OCI-LY7 (cell line): ENCODE results near the gene C10orf95. TPM values are rescaled to one million over a fixed set of nuclear protein-coding genes. Genes with fewer than 3 reads are reported as not detected.

Experiments
- BruUV-seq: library from RNA; stranded (reverse); fragments of 400-500 nt; replicated peaks from 2 replicates; lab custom pipeline; 2021; lab: Mats Ljungman, UMichigan
- CTCF ChIA-PET: fragments of 300-600 bp; sonication (Branson Sonifier 250); formaldehyde crosslinking; loops from one replicate; lab custom pipeline; 2022; ENCODE audit warnings: antibody characterized with exemption; ENCODE audit not compliant: unreplicated experiment; lab: Charles Lee
- POLR2A ChIA-PET: fragments of 300-600 bp; sonication (Branson Sonifier 250); formaldehyde crosslinking; loops from one replicate; lab custom pipeline; 2022; ENCODE audit warnings: antibody characterized with exemption; lab: Charles Lee
- DNase-seq: peaks from one replicate; pipeline ENCODE4 v3.0.0-alpha.2; 2015; ENCODE audit warnings: low spot score
- H2AFZ ChIP-seq: fragments of 200-600 bp; sonication (generic), shearing (Covaris generic); 2 replicates; pipeline ENCODE4 v1.6.1; 2014; ENCODE audit warnings: mild to moderate bottlenecking, antibody characterized with exemption, low read length, moderate library complexity
- H3K27ac ChIP-seq: fragments of 200-600 bp; sonication (generic); 2 replicates; pipeline ENCODE4 v1.5.1; 2014; ENCODE audit warnings: mixed run types, low read depth, mild to moderate bottlenecking, moderate library complexity, low read length, inconsistent platforms; ENCODE audit not compliant: poor library complexity, severe bottlenecking
- H3K36me3 ChIP-seq: fragments of 200-600 bp; sonication (generic); 2 replicates; pipeline ENCODE4 v1.6.1; 2014; ENCODE audit warnings: mild to moderate bottlenecking, antibody characterized with exemption, low read length, moderate library complexity, mixed read lengths; ENCODE audit not compliant: insufficient read depth
- H3K4me1 ChIP-seq: fragments of 200-600 bp; sonication (generic); 2 replicates; pipeline ENCODE4 v1.5.1; 2014; ENCODE audit warnings: mild to moderate bottlenecking, low read length; ENCODE audit not compliant: insufficient read depth, poor library complexity, severe bottlenecking
- H3K4me2 ChIP-seq: fragments of 200-600 bp; sonication (generic); 2 replicates; pipeline ENCODE4 v1.6.1; 2014; ENCODE audit warnings: mild to moderate bottlenecking, low read length
- H3K4me3 ChIP-seq: fragments of 200-600 bp; sonication (generic); 2 replicates; pipeline ENCODE4 v1.5.1; 2014; ENCODE audit warnings: mild to moderate bottlenecking, low read depth, low read length; ENCODE audit not compliant: poor library complexity, severe bottlenecking
- H3K79me2 ChIP-seq: fragments of 200-600 bp; sonication (generic); 2 replicates; pipeline ENCODE4 v1.6.1; 2016; ENCODE audit warnings: low read depth, mild to moderate bottlenecking, low read length, moderate library complexity, mixed read lengths; ENCODE audit not compliant: insufficient read depth
- H3K9me2 ChIP-seq: fragments of 200-600 bp; sonication (generic); 2 replicates; pipeline ENCODE4 v1.6.1; 2016; ENCODE audit warnings: mild to moderate bottlenecking, low read length, mixed read lengths; ENCODE audit not compliant: insufficient read depth
- H3K9me3 ChIP-seq: fragments of 200-600 bp; sonication (generic); 2 replicates; pipeline ENCODE4 v1.6.1; 2014; ENCODE audit warnings: mild to moderate bottlenecking, mixed run types, low read length, mixed read lengths
- H4K20me1 ChIP-seq: fragments of 200-600 bp; sonication (generic); 2 replicates; pipeline ENCODE4 v1.6.1; 2014; ENCODE audit warnings: mild to moderate bottlenecking, antibody characterized with exemption, low read length, moderate library complexity, mixed read lengths; ENCODE audit not compliant: insufficient read depth
- EZH2phosphoT487 ChIP-seq: fragments of 200-600 bp; sonication (generic); IDR thresholded peaks from 2 replicates; pipeline ENCODE4 v1.6.1; 2018; ENCODE audit warnings: low read depth, borderline replicate concordance, mild to moderate bottlenecking, mixed run types, antibody characterized with exemption, low read length, moderate library complexity, mixed read lengths
- intact Hi-C: fragments of 100-400 bp; cut with micrococcal nuclease; formaldehyde crosslinking; loops from one replicate; pipeline ENCODE4 v1.10.0; 2022; ENCODE audit not compliant: unreplicated experiment
- total RNA-seq, 2 experiments: library from RNA; depleted of rRNA in 1 of 2; stranded (reverse); fragments of >200 nt in 1 of 2; shearing (Covaris generic) in 1 of 2; gene quantifications; 2 replicates each; pipeline ENCODE4 v1.2.3, GENCODE V29; 2014 to 2022
- TF ChIP-seq, protein P1 (sequence below): fragments of 200-600 bp; sonication (generic); conservative IDR thresholded peaks from 2 replicates; pipeline ENCODE4 v1.5.1; 2014; ENCODE audit warnings: mild to moderate bottlenecking, antibody characterized with exemption, low read length, moderate library complexity, mixed read lengths

C10orf95 gene
- total RNA-seq, 2 experiments from 2014 or later, result 0.67 to 3.3 TPM

DNA sequence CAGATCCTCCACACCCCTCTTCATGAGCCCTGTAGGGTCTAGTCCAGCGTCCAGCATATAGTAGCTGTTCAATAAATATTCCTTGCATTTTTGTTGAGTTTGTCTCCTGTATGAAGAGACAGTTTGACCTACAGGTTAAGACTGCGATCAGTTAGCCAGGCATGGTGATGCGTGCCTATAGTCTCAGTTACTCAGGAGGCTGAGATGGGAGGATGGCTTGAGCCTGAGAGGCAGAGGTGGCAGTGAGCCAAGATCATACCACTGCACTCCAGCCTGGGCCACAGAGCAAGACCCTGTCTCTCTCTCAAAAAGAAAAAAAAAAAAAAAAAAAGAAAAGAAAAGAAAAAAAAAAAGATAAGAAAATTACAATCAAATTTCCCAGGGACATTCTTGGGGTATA is 13.8 kb downstream of the C10orf95 start:
- Histone ChIP-seq H3K4me2 (no peak overlapping the region), H3K36me3 (no peaks in the 10 kb centered on the region), H3K9me2 (no peaks in the 10 kb centered on the region), H3K79me2 (no peaks in the 10 kb centered on the region), H3K9me3 (no peaks in the 10 kb centered on the region), H3K27ac (no peak overlapping the region), H3K4me3 (no peak overlapping the region), H2AFZ (no peak overlapping the region), H4K20me1 (no peaks in the 10 kb centered on the region), H3K4me1 (peaks cover 16% of the 10 kb centered on the region)
- TF ChIP-seq EZH2phosphoT487, result no peak
- TF ChIP-seq, protein P1, sequence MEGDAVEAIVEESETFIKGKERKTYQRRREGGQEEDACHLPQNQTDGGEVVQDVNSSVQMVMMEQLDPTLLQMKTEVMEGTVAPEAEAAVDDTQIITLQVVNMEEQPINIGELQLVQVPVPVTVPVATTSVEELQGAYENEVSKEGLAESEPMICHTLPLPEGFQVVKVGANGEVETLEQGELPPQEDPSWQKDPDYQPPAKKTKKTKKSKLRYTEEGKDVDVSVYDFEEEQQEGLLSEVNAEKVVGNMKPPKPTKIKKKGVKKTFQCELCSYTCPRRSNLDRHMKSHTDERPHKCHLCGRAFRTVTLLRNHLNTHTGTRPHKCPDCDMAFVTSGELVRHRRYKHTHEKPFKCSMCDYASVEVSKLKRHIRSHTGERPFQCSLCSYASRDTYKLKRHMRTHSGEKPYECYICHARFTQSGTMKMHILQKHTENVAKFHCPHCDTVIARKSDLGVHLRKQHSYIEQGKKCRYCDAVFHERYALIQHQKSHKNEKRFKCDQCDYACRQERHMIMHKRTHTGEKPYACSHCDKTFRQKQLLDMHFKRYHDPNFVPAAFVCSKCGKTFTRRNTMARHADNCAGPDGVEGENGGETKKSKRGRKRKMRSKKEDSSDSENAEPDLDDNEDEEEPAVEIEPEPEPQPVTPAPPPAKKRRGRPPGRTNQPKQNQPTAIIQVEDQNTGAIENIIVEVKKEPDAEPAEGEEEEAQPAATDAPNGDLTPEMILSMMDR, result no peak
- ChIA-PET CTCF (no interaction called here), POLR2A (no interaction called here)
- intact Hi-C loops, result no loop called here
- no TSS peak for BruUV-seq
- DNase-seq, result no peak

DNA sequence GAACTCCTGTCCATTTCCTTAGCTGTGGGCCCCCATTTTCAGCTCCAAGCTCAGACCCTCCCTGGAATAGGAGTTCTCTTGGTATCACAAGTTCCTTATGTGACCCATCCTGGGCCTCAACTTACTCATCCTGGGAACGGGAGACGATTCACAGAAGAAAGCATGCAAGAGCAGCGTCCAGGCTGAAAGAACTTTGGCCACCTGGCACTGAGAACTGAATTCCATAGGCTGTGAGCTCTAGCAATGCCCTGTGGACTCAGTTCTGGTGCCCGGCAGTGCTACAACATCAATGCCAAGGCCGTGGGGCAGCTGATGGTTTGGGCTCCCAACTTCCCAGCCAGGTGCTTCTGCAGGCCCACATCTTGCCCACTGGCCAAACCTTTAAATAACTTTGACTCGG is 15.0 kb downstream of the C10orf95 start:
- H3K9me3 ChIP-seq, result no peaks in the 10 kb centered on the region
- H3K4me1 ChIP-seq, result peaks cover 20% of the 10 kb centered on the region
- TF ChIP-seq EZH2phosphoT487, result no peak
- TF ChIP-seq, protein P1, result no peak
- no peaks in the 10 kb centered on the region for H4K20me1 ChIP-seq
- DNase-seq, result no peak
- H2AFZ ChIP-seq, result no peak overlapping the region
- no peaks in the 10 kb centered on the region for H3K9me2 ChIP-seq
- intact Hi-C loops, result no loop called here
- H3K4me3 ChIP-seq, result no peak overlapping the region
- H3K4me2 ChIP-seq, result no peak overlapping the region
- BruUV-seq, result no TSS peak
- CTCF ChIA-PET, result no interaction called here
- no peak overlapping the region for H3K27ac ChIP-seq
- peaks cover 9% of the 10 kb centered on the region; the same call in 1 of the 2 replicates for H3K79me2 ChIP-seq
- H3K36me3 ChIP-seq, result no peaks in the 10 kb centered on the region
- POLR2A ChIA-PET, result interaction anchor here (0.7 kb wide), 2 partner anchors 42 to 268 kb away, joined by 3 read pairs; no protein-coding TSS in a partner anchor

DNA sequence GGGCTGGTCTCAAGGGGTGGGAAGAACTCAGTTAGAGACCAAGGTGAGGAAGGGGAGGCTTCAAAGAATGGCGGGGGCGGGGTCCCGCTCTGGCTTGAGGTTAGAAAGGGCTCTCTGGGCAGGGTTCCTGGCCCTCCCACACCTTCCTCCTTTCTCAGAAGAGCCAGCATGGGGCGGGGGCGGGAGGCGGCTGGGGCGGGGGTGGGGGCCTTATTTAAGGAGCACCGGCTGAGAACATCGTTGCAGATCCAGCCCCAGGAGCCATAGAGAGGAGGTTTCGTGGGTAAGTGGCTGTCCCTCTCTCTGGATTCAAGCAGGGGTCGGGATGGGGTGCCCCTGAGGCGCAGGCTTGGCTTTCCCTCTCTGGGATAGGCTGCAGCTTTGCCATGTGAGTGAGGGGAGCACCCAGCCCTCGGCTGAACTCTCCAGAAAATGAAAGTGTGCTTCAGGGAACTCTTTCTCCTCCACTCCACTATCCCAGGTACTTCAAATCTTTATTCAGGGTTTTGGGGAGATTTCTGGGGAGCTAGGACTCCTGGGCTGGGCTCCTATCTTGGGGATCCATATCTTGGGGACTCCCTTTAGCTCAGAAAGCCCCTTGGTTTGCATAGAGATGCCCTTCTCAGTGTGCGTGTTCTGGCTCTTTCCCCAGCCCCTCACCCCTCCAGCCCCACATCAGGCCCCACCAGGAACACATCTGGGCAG is 15.7 kb downstream of the C10orf95 start:
- no peak overlapping the region for H3K27ac ChIP-seq
- DNase-seq, result no peak
- H3K4me3 ChIP-seq, result no peak overlapping the region
- TF ChIP-seq, protein P1, result no peak
- TF ChIP-seq EZH2phosphoT487, result no peak
- CTCF ChIA-PET, result no interaction called here
- BruUV-seq, result no TSS peak
- no peaks in the 10 kb centered on the region for H4K20me1 ChIP-seq
- H3K4me2 ChIP-seq, result peak overlapping the region; percentile 21; the same call in 1 of the 2 replicates
- H3K9me3 ChIP-seq, result no peaks in the 10 kb centered on the region
- no peak overlapping the region for H2AFZ ChIP-seq
- POLR2A ChIA-PET, result interaction anchor here (0.7 to 2.8 kb wide), 3 partner anchors 14 to 41 kb away, joined by 3 to 22 read pairs (median 3); partner anchors contain the start of gene C10orf95
- intact Hi-C loops, result no loop called here
- peaks cover 11% of the 10 kb centered on the region; the same call in 1 of the 2 replicates for H3K79me2 ChIP-seq
- H3K4me1 ChIP-seq, result peaks cover 19% of the 10 kb centered on the region
- H3K36me3 ChIP-seq, result no peaks in the 10 kb centered on the region
- H3K9me2 ChIP-seq, result no peaks in the 10 kb centered on the region
